ENCODE measurements around the gene PEAR1. TPM values are rescaled to one million over a fixed set of nuclear protein-coding genes. Genes with fewer than 3 reads are reported as not detected.
A peak's percentile ranks its signal among the peaks of the same experiment; 100 is the strongest.
"Not testable (repeated sequence)": the region's sequence is repeated elsewhere in the genome, so short reads cannot be mapped to it uniquely, and the experiment has no call there.

Gene PEAR1
- total RNA-seq, 1 donor from 2014 or later: 0.41 TPM

DNA sequence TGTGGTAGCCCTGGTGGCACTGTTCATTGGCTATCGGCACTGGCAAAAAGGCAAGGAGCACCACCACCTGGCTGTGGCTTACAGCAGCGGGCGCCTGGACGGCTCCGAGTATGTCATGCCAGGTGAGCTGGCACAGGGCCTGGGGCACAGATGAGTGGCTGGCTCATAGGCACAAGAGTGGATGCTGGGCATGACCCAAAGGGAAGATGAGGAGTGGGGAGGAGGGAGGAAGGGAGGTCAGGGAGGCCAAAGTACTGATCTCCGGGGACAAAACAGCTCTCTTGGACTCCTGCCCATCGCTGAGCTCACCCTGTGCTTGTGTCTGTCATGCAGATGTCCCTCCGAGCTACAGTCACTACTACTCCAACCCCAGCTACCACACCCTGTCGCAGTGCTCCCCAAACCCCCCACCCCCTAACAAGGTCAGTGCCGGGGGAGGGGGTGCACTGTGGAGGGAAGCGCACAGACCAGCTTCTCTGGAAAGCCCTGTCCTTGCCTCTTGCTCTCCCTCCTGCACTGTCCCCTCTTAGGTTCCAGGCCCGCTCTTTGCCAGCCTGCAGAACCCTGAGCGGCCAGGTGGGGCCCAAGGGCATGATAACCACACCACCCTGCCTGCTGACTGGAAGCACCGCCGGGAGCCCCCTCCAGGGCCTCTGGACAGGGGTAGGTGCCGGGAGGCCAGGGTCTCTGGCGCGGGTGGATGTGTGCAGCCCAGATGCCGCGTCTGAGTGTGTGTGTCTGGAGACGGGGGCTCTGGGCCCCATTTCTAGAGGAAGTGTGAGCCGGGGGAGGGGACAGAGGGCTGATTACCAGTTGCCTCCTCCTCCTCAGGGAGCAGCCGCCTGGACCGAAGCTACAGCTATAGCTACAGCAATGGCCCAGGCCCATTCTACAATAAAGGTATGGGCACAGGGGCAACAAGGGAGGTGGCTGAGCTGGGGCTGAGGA lies 19.6 kb downstream of the PEAR1 start:
- DNase-seq (ENCODE audit: low spot score in 2 of 2) (no peak), FAIRE-seq (no peak)

DNA sequence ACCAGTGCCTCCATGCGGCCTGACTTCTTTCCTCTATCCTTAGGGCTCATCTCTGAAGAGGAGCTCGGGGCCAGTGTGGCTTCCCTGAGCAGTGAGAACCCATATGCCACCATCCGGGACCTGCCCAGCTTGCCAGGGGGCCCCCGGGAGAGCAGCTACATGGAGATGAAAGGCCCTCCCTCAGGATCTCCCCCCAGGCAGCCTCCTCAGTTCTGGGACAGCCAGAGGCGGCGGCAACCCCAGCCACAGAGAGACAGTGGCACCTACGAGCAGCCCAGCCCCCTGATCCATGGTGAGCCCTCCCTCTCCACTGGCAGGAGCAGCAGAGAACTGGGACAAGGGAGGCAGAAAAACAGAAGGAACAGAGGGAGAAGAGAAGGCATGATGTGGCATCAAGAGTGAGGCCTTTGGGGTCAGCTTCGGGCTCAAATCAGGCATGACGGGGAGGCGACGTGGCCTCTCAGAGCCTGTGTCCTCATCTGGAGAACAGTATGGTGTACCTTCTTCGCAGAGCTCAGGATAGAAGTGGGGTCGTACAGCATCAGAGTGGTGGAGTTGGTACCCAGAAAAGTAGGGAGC lies 20.4 kb downstream of the PEAR1 start:
- FAIRE-seq (no peak), DNase-seq (ENCODE audit: low spot score in 2 of 2) (no peak)

DNA sequence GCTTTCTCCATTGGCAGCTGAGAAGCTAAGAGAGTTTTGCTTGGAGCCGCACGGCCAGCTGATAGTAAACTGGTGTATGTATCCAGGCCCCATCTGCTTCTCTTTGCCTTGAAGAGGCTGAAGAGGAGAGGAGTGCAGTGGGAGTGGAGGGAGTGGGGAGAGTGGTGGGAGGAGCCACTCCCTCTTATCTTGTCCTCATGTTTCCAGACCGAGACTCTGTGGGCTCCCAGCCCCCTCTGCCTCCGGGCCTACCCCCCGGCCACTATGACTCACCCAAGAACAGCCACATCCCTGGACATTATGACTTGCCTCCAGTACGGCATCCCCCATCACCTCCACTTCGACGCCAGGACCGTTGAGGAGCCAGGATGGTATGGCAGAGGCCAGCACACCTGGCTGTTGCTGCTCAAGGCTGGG lies 20.9 kb downstream of the PEAR1 start:
- FAIRE-seq (no peak), DNase-seq (ENCODE audit: low spot score in 2 of 2) (no peak)

DNA sequence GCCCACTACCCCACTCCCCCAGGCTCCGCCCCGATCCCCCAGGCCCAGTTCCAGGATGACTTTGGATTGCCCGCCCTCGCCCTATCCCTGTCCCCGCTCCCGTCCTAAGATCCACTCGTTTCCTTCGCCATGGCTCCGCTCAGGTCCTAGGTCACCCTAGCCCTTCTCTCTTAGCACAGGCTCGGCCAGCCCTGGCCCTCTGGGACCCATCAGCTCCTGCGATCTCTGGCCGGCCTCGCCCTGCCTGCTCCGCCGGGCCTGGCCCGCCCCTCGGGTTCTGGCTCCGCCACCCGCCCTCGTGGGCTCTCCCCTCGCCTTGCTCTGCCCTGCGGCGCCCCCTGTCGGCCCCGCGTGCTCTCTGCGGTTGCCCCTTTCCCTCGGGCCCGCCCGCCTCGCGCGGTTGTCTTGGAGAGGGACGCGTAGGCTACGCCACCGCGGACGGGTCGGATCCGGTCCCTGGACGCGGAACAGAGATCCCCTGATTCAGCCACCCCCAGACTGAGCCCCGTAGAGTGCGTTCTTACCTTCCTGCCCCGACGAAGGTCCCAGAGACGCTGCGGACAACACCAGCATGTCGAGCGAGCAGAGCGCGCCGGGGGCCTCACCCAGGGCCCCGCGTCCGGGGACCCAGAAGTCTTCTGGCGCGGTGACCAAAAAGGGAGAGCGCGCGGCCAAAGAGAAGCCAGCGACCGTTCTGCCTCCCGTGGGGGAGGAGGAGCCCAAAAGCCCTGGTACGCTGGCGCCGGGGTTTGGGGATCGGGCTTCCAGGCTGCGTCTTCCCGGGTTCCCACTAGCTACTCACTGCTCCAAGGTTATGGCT lies 26.9 kb downstream of the PEAR1 start, which contains the start of gene LRRC71:
TSS of gene LRRC71 (plus strand) at position 400 of the 820 bp plus-strand sequence. CDS start at position 572, 172 bp downstream.
- DNase-seq (ENCODE audit: low spot score in 2 of 2): peak; percentile 75 to 89
- FAIRE-seq: no peak

DNA sequence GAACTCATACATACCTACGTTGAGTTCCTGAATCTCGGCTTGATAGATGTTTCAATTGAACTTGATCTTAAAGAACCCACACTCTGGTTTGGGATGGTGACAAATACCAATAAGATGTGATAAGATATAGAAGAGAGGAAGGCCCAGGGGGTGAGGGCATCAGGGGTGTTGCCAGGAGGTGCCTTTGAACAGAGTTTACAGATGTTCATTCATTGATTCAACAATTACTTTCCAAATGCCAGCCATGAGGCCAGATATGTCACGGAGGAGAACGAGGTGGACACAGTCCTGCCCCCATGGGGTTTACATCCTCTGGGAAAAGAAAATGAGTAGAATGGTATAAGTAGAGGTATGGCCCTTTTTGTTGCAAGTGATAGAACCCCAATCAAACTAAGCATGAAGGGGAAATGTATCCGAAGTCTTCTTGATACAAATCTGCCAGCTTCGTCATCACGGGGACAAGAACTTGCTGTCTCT lies 27.6 kb downstream of the PEAR1 start:
- no peak for FAIRE-seq
- no peak for DNase-seq (ENCODE audit: low spot score in 2 of 2)

DNA sequence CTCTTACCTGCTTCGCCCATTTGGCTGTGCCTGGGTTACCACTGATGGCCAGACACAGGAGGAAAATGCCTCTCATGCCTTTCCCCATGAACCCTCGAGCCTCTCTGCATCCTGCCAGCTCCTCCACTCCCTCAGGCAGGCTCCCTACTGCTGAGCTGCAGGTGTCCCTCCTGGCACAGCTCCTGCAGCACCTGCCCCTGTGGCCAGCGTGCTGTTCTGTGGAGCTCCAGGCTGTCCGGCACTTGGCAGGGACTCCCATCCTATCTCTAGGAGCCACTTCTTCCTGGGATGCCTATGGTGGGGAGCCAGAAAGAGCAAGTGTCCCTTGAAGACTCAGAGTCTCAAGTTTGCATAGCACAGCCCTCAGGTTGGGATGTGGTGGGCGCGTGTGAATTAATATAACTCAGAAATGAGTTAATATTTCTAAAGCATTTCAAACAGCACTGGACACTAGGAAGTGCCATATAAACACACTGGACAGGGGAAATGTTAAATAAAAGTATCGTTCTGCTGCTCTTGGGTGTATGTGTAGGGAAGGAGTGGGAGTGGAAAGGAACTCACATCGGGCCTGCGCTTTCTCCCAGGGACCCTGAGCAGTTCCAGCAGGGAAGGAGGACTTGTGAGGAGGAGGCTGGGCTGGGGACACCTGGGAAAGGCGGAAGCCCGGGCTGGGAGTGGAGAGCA lies 29.6 kb downstream of the PEAR1 start:
- DNase-seq (ENCODE audit: low spot score in 2 of 2) (no peak), FAIRE-seq (no peak)

DNA sequence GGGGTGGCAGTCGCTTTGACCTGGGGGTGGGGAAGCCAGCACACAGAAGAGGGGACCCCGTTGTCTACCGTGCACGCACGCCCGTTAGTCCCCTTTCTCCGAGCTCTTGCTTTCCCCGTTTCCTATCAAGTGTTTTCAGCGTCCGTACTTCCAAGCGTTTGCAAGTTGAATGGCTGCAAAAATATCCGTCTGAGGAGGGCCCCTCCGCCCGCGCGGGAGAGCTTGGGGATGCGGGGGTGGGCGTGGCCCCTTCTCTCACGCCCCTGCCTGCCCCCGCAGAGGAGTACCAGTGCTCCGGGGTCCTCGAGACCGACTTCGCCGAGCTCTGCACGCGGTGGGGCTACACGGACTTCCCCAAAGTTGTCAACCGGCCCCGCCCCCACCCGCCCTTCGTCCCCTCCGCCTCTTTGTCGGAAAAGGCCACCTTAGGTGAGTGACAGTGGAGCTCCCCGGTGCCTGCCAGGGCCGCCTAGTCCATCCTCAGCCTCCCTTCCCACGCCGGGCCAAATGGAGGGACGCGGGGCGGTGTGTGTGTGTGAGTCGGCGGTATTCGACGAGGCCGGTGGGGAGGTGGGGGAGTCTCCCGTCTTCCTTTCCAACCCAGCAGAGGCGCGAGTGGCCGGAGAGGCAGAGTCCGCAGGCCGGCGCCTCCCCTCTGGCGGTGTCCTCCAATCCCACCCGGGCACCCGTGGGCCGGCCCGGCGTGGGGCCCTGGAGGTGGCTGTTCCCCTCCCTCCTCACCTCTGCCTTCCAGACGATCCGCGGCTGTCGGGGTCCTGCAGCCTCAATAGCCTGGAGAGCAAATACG lies 30.4 kb downstream of the PEAR1 start:
- no peak for FAIRE-seq
- no peak for DNase-seq (ENCODE audit: low spot score in 2 of 2)

DNA sequence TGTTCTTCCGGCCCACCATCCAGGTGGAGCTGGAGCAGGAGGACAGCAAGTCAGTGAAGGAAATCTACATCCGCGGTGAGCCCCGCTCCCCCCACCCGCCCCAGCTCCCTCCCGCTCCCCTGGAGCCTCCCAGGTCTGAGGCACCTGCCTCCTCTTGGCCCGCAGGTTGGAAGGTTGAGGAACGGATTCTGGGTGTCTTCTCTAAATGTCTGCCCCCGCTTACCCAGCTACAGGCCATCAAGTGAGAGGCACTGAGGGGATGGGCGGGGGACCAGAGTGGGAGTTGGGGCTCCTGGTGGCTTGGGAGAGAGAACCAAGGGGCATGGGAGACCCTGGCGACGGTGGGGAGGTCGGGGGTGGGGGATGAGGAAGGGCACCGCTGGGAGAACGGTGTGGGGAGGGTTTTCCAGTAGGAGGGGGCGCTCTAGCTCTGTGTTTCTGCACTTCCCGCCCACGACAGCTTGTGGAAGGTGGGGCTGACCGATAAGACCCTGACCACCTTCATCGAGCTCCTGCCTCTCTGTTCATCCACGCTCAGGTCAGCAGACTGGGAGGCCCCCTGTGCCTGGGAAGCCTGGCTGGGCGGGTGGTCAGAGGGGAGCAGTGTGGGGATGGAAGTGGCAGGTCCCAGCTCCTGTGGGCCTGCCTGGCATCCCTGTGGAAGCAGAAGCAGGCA lies 31.1 kb downstream of the PEAR1 start:
- no peak for FAIRE-seq

DNA sequence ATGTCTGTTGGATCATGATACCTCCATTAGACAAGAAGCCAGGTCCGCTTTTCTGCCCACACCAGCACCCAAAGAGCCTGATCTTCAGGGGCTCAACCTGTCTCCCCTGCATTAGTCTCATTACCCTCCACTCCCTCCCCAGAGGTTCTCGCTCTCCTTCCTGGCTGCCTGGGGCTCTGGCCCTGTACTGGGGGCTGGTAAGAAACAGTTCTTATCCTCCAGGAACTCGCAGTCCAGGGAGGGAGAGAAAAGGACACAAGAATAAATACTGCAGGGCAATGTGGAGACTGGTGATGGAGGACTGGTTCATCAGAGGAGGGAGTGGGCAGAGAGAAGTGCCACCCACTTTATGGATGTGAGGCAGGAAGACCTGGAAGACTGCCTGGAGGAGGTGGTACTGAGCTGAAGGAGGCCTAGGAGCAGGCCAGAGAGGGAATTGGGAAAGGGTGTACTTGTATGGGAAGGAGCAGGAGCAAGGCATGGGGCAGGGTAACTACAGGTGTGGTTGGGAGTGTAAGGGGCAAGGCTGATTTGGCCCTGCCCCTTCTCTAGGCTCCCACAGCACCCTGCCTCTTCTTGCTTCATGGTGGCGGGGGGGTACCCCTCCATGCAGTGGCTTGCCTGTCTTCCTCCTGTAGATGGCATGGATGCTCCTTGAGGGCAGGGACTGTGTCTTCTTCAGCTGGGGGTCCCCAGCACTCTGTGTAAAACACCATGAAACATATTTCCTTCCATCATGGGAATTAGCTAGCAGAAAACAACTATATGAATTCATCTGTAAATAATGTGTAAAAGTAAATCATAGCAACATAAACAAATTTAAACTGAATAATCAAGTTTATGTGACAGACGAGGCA lies 31.9 kb downstream of the PEAR1 start:
- DNase-seq (ENCODE audit: low spot score in 2 of 2): no peak
- no peak for FAIRE-seq

More for the DNA sequence above, 31.1 kb downstream of the PEAR1 start:
- no peak for DNase-seq (ENCODE audit: low spot score in 2 of 2)

DNA sequence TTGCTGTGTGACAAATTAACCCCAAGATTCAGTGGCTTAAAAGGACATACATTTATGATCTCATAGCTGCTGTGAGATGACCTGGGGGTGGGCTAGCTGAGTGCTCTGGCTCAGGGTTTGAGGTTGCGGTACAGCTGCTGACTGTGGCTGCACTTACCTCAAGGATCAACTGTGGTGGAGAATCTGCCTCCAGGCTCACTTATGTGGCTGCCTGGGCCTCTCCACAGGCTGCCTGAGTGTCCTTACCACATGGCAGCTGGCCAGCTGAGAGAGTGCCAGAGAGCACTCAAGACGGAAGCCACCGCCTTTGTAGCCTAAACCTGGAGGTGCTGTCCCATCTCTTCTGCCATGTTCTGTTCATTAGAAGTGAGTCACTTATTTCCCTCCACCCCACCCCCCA lies 32.7 kb downstream of the PEAR1 start:
- no peak for DNase-seq (ENCODE audit: low spot score in 2 of 2)

DNA sequence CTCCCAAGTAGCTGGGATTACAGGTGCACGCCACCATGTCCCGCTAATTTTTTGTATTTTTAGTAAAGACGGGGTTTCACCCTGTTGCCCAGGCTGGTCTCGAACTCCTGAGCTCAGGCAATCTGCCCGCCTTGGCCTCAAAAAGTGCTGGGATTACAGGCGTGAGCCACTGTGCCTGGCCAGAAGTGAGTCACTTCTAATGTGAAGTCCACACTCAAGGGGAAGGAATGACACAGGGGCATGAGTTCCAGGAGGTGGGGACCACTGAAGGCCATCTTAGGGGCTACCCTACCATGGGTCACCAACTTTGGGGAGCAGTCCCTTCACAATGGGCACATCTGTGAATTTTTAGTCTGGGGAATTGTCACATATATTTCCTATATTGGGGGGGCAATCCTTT lies 33.2 kb downstream of the PEAR1 start:
- not testable (repeated sequence) for DNase-seq (ENCODE audit: low spot score in 2 of 2); FAIRE-seq

More for the DNA sequence above, 32.7 kb downstream of the PEAR1 start:
- no peak for FAIRE-seq

DNA sequence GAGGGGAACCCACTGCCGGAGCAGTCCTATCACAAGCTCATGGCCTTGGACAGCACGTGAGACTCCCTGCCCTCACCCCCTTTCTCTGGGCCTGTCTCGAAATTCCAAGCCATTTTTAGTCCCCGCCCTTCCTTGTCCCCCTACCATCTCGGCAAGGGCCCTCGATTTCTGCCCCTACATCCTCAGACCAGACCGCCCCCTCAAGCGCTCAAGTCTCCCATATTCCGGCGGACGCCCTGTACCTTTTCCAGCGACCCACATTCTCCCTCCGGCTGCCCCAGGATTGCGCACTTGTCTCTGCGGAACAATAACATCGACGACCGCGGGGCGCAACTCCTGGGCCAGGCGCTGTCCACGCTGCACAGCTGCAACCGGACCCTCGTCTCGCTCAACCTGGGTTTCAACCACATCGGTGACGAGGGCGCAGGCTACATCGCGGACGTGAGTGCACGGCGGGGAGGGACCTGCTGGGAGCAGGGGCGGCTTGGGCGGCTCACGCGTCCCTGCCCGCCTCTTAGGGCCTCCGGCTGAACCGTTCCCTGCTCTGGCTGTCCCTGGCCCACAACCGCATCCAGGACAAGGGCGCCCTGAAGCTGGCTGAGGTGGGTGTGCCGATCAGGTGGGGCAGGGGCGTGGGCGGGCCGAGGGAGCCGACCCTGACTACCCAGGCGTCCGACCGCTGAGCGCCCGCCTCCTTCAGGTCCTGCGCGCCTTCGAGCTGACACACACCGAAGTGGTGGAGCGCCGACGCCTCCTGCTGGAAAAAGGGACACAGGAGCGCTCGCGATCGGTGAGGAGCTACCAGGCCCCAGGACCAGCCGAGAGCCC lies 33.9 kb downstream of the PEAR1 start:
- FAIRE-seq: no peak

DNA sequence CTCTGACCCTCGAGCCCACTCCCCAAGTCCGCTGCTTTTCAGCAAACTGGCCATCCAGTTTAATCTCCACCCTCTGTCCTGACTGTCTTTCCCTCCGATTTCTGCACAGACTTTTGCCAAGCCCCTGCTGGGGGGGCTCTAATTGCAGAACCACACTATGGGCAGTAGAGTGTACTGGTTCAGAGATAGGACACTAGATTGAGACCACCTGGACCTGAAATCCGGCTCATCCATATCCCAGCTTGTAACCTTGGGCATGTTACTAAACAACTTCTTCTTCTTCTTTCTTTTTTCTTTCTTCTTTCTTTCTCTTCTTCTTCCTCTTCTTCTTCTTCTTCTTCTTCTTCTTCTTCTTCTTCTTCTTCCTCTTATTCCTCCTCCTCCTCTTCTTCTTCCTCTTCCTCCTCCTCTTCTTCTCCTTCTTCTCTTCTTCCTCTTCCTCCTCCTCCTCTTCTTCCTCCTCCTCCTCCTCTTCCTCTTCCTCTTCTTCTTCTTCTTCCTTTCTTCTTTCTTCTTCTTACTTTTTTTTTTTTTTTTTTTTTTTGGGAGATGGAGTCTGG lies 34.6 kb downstream of the PEAR1 start:
- DNase-seq (ENCODE audit: low spot score in 2 of 2): no peak
- FAIRE-seq: no peak

More for the DNA sequence above, 33.9 kb downstream of the PEAR1 start:
- DNase-seq (ENCODE audit: low spot score in 2 of 2): peak in 1 of 2 donors; percentile 57

DNA sequence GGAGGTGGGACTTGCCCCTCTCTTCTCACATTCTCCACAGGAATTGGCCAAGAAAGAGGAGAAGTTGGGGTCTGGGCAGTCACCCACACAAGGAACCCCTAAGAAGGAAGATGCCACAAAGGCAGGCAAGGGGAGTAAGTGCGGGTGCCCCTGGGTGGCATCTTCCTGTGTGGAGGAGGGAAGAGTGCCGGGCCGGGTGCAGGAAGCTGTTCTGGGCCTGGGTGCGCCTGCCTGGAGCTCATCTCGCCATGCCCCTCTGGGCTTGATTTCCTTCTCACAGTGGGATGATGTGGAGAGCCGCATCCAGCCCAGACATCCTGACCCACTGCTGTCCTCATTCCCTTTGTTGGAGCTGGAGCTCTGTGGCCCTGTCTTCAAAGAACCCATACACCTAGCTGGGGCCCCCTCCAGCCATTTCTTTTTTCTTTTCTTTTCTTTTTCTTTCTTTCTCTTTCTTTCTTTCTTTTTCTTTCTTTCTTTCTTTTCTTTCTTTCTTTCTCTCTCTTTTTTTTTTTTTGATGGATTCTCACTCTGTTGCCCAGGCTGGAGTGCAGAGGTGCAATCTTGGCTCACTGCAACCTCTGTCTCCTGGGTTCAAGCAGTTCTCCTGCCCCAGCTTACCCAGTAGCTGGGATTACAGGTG lies 36.2 kb downstream of the PEAR1 start:
- DNase-seq (ENCODE audit: low spot score in 2 of 2): no peak
- no peak for FAIRE-seq

DNA sequence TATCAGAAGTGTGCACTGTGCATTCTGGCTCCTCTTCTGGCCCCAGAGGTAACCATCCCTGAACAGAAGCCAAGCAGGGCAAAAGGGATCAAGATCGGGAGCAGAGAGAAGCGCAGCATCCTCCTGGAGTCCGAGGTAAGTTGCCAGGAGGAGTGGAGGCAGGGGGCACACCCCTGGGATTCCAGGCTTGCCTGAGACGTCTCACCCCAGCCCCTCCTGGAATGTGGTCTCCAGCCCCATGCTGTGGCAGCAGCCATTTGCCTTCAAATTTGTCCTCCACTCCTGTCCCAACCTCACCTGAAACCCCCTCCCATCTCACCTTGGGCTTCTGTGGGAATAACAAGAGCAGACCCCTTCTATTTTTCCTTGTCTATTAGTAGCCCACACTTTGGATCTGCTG lies 37.0 kb downstream of the PEAR1 start:
- DNase-seq (ENCODE audit: low spot score in 2 of 2): no peak
- no peak for FAIRE-seq

All from frontal cortex (tissue), 4 donors.